ENCODE data around the gene RIN3. TPM values are rescaled to one million over a fixed set of nuclear protein-coding genes. Genes with fewer than 3 reads are reported as not detected.

The RIN3 gene
- total and polyA plus RNA-seq, 3 donors from 2014 or later: 25.9 to 56.2 (median 49.8) TPM

- Histone ChIP-seq H3K9me3 (no peaks in the 10 kb centered on the region), H3K27ac (no peak overlapping the region), H3K4me3 (no peak overlapping the region), H3K36me3 (ENCODE audit: low read depth, missing control alignments) (no peaks in the 10 kb centered on the region), H3K4me1 (peaks cover 33% of the 10 kb centered on the region), H3K27me3 (no peaks in the 10 kb centered on the region)
- DNase-seq: no peak
- TF ChIP-seq CTCF (IDR thresholded peaks at IDR 0.05) (no peak), POLR2A (IDR thresholded peaks at IDR 0.05) (no peak)
- 62 to 65% methylated on average over 6 of the region's 6 CpGs for WGBS, 2 donors
- intact Hi-C loops (cut with DNase I; ENCODE audit: low total_unique reads): no loop called here
Observed at GRCh38 chr14:92544051-92544720, 30.6 kb downstream of the RIN3 start.

- no peaks in the 10 kb centered on the region for H3K36me3 ChIP-seq (ENCODE audit: low read depth, missing control alignments)
- WGBS, 2 donors: 91 to 96% methylated on average over 7 of the region's 7 CpGs
- no peak for DNase-seq
- peaks cover 27% of the 10 kb centered on the region for H3K4me1 ChIP-seq
- H3K27ac ChIP-seq: no peak overlapping the region
- H3K27me3 ChIP-seq: no peaks in the 10 kb centered on the region
- no peak overlapping the region for H3K4me3 ChIP-seq
- no peaks in the 10 kb centered on the region for H3K9me3 ChIP-seq
- intact Hi-C loops (cut with DNase I; ENCODE audit: low total_unique reads): no loop called here
- no peak for TF ChIP-seq POLR2A (IDR thresholded peaks at IDR 0.05)
- no peak for TF ChIP-seq CTCF (IDR thresholded peaks at IDR 0.05)
Observed at GRCh38 chr14:92546347-92547053, 32.9 kb downstream of the RIN3 start.

- 69 to 70% methylated on average over 15 to 17 of the region's 17 CpGs for WGBS, 2 donors
- H3K4me3 ChIP-seq: no peak overlapping the region
- no peaks in the 10 kb centered on the region for H3K27me3 ChIP-seq
- H3K9me3 ChIP-seq: no peaks in the 10 kb centered on the region
- peaks cover 43% of the 10 kb centered on the region for H3K4me1 ChIP-seq
- DNase-seq: peak; percentile 54
- intact Hi-C loops (cut with DNase I; ENCODE audit: low total_unique reads): no loop called here
- peak overlapping the region; percentile 64 to 75 for H3K27ac ChIP-seq
- no peaks in the 10 kb centered on the region for H3K36me3 ChIP-seq (ENCODE audit: low read depth, missing control alignments)
- TF ChIP-seq POLR2A (IDR thresholded peaks at IDR 0.05) (no peak), CTCF (IDR thresholded peaks at IDR 0.05) (no peak)
Observed at GRCh38 chr14:92549105-92549858, 35.7 kb downstream of the RIN3 start.

- TF ChIP-seq POLR2A (IDR thresholded peaks at IDR 0.05): no peak
- no peak for TF ChIP-seq CTCF (IDR thresholded peaks at IDR 0.05)
- peak; percentile 79 for DNase-seq
- Histone ChIP-seq H3K4me3 (no peak overlapping the region), H3K4me1 (peaks cover 44% of the 10 kb centered on the region), H3K36me3 (ENCODE audit: low read depth, missing control alignments) (no peaks in the 10 kb centered on the region), H3K27ac (peak overlapping the region; percentile 64 to 75), H3K27me3 (no peaks in the 10 kb centered on the region), H3K9me3 (no peaks in the 10 kb centered on the region)
- 21 to 53% methylated on average over 6 to 7 of the region's 7 CpGs for WGBS, 2 donors
- intact Hi-C loops (cut with DNase I; ENCODE audit: low total_unique reads): no loop called here
Observed at GRCh38 chr14:92549859-92550230, 36.3 kb downstream of the RIN3 start.

Data from testis (tissue), 3 donors.